GM21529 (cell line): ENCODE data around the gene COCH.
"Not testable (repeated sequence)": the region's sequence is repeated elsewhere in the genome, so short reads cannot be mapped to it uniquely, and the experiment has no call there.

Experiments used
- ATAC-seq: cut with Tn5 transposase; IDR thresholded peaks from one replicate; pipeline ENCODE4 v1.9.1; 2021; ENCODE audit not compliant: unreplicated experiment

COCH gene

DNA sequence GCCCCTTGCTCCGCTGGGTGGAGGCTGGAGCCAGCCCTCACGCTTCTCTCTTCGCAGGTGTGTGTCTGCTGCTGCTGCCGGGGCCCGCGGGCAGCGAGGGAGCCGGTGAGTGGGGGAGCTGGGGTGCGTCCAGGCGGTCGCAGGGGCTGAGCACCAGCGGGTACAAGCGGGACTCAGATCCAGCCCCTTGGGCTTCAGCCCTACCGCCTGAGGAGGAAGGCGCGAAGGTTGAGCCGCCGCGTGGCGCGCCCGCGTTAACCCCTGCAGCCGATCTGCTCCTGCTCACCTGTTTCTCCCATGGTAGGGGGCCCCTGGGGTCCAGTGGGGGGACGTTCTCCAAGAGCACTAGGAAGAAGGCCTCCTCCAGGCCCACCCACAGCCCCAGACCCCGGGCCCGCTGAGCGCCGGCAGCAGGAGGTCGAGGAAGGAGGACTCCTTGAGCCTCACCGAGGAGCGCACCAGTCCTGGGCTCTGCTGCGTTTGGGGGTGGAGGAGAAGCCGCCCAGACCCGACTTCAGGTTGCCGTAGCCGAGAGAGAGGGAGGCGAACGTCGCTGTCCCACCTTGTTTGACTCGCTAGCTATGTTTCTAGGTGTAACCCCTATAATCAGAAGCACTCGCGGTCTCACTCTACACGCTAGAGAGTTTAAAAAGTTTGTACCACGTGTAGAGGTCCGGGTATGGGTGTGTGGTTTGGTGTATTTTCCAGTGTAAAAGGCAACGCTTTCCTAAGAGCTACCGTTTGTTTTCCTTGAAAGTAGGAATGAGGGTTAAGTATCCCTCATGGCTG, 834 bp downstream of the COCH start:
- ATAC-seq: peak; percentile 19

DNA sequence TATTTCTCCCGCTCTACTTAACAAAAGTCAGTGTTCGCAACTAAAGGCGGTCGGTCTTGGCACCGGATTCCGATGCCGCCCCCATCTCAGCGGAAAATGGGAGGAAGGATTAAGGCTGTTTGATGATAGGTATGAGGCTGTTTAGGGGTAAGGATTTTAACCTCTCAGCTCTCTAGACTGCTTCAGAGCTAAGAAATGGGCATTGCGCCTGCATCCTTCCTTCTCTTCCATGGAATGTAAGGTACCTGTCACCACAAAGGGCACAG, 1.4 kb downstream of the COCH start:
- no peak for ATAC-seq

DNA sequence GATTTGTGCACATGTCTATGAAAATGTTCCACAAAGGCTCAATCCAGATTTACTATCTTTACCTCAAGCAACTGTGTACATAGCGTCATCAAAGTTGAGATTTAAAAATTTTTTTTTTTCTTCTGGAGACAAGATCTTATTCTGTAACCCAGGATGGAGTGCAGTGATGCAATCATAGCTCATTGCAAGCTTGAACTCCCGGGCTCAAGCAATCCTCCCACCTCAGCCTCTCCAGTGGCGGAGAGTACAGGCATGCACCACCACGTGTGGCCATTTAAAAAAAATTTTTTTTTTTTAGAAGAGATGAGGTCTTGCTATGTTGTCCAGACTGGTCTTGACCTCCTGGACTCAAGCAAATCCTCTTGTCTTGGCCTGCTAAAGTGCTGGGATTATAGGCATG, 2.3 kb downstream of the COCH start:
- ATAC-seq: no peak

DNA sequence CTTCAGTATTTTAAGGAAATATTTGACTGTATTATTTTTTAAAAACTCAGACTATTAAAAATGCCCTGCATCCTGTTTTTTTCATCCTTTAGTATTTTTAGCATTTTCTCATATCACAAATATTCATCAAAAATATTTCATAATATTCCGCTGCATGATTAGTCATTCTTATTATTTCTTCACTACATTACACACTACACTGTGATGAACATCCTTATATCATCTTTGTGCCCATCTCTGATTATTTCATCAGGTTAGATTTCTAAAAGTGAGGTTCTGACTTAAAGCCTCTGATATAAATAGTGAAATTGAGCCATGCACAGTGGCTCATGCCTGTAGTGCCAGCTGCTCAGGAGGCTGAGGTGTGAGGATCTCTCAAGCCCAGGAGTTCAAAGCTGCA, 8.1 kb downstream of the COCH start:
- no peak for ATAC-seq

DNA sequence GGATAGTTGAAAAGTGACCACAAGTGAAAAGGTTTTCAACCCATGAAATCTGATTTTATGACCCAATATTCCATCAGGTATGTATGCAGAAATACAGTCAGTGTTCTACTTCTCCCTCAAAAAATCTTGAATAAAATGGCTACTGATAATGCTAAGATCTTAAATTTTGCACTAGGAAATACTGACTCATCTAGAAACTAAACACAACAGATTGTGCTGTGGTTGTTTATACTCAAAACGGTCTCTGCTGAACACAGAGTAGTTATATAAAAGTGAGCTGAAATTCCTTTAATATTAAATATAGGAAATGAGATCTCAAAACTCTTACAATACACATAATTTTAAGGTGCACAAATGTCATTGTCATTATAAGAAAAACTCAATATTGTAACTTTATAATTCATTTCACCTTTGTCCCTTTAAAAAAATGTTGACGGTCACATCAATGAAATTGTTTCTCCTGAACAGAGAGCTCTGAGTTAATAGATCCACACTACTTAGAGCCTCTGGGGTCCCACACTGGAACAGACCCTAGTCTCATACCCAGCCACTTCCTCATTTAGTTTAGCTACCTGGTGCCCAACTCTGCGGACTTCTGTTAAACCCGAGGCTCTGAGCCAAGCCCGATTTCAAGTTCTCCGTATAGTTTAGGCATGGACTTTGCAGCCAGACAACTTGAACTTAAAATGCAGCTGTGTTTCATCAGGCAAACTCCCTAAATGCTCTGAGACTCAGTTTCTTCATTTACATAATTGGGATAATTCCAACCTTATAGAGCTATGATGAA, 9.3 kb downstream of the COCH start:
- no peak for ATAC-seq

DNA sequence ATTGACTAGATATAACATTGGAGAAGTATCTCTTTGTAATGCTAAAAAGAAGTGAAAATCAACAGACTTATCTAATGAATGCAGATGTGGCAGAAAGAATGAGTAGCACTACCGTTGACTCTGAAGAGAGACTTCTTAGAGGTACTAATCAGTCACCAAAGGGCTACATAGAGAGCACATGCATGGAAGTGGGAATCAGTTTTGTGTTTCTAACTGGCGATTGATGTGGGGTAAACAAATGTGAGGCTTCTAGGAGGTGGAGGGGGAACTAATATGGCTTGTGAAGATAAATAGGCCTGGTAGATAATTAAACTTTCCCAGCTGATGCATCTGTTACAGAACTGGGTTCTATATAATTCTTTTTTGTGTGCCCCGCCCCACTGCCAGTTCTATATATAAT, 10.5 kb downstream of the COCH start:
- no peak for ATAC-seq

DNA sequence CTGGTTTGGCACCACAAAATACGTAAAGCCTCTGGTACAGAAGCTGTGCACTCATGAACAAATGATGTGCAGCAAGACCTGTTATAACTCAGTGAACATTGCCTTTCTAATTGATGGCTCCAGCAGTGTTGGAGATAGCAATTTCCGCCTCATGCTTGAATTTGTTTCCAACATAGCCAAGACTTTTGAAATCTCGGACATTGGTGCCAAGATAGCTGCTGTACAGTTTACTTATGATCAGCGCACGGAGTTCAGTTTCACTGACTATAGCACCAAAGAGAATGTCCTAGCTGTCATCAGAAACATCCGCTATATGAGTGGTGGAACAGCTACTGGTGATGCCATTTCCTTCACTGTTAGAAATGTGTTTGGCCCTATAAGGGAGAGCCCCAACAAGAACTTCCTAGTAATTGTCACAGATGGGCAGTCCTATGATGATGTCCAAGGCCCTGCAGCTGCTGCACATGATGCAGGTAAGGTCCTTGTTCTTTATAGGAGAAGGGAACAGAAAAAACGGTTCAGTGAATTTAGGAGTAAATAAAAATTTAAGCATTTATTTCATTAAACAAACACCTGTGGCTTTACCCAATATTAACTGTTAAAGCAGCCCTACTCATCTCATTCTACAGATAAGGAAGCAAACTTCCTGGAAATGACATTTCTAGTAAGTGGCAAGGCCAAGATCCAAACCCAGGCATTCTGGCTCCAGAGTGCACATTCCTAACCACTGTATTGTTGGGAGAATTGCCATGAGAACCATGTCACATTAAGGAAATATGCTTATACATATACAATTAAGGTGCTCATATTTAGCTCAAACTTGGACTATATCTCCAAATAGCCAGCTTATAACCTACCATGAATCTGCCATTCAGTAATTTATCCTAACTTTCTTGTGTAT, 11.7 kb downstream of the COCH start:
- no peak for ATAC-seq

DNA sequence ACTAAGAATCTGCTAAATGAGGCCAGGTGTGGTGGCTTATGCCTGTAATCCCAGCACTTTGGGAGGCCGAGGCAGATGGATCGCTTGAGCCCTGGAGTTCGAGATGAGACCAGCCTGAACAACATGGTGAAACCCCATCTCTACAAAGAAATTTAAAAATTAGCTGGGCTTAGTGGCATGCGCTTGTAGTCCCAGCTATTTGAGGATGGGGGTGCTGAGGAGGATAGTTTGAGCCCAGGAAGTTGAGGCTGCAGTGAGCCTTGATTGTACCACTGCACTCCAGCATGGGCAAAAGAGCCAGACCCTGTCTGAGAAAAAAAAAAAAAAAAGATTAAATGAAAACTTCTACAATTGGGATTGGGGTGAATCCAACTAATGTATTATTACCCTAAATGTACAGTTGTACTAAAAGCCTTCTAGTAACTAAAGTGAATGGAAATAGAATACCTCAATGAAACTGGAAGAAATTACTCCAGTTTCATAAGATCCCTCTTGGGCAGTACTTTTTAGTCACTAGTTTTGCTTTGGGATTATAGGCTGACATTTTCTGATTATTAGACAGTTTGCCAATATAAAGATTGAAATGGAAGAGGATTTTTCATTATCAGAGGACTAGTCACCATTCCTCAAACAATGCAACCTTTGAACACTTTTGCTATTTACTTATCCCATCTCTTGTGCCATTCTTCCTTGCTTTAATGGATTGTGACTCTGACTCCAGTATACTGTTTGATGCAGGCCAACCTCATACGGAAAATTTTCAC, 14.3 kb downstream of the COCH start:
- ATAC-seq: no peak

DNA sequence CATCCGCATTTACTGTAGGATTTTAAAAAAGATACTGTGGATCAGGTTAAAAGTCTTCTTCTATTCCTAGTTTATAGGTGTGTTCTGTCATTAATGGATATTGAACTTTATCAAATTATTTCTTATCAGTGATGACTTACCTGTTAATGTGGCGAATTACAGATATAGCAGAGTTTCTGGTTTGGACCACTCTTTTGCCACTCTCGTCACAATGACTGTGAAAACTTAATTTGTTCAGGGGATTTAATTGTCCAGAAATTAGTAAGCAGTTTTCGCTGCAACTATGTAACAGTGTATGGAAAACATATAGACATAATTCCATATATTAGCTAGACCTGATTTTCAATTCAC, 14.9 kb downstream of the COCH start:
- no peak for ATAC-seq

DNA sequence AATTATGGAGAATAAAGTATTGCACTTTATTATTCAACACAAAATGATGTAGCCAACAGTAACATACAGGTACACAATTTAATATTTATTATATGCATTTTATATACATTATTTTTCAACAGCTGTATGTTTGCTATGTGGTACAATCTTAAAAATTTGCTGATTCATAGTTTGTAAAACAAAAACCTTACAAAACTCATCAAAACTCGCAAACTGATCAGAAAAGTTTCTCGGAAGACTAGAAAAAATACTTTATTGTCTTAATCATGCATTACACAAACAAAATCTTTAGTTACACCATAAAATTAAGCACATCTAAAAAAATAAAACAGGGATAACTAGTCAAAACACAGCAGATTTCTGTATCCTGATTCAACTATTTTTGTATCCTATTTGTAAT, 19.5 kb downstream of the COCH start:
- no peak for ATAC-seq

DNA sequence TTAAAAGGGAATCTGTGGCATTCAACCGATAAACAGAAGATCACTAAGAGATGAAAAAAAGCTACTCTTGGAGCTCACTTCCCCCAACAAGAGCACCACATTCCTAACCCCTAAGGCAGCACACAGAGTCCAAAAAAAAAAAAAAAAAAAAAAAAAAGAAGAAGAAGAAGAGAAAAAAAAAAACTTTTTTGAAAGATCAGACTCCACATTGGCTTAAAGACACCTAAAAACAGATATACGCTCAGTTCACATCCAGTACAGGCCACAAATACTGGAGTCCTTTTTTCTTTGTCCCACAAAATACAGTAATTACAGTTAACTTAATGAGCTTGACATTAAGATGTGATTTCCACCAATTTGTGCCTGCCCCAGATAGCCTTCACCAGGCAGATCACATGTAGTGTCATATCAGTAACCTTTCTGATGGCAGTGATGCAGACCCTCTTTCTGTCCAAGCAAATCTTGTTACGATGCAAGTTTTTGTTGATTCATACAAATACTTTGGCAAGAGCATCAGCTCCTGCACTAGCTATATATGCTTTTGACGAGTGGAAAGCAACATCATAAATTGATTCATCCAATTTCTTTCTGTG, 20.7 kb downstream of the COCH start:
- no peak for ATAC-seq

DNA sequence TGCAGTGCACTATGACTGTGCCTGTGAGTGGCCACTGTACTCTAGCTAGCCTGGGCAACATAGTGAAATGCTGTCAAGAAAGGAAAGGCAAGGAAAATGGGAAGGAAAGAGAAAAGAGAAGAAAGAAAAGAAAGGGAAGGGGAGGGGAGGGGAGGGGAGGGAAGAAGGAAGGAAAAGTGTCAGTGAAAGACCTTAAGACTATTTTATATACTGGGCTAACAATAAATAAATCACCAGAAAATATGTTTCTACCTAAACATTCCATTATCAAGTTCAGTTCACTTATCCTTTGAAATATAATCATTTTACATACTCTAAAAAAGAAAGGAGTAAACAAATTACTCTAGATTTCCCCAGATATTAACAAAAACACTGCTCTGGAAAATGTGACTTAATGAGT, 22.1 kb downstream of the COCH start:
- ATAC-seq: no peak

DNA sequence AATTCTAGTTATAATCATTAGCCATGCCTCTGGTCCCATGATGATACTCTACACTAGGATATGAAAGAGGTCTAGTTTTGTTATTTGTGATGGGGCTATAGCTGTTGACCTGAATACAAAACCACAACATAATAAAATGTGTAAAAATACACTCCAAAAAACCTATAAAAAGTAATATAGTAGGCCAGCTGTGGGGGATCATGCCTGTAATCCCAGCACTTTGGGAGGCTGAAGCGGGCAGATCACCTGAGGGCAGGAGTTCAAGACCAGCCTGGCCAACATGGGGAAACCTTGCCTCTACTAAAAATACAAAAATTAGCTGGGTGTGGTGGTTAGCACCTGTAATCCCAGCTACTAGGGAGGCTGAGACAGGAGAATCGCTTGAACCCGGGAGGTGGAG, 22.8 kb downstream of the COCH start:
- ATAC-seq: not testable (repeated sequence)

DNA sequence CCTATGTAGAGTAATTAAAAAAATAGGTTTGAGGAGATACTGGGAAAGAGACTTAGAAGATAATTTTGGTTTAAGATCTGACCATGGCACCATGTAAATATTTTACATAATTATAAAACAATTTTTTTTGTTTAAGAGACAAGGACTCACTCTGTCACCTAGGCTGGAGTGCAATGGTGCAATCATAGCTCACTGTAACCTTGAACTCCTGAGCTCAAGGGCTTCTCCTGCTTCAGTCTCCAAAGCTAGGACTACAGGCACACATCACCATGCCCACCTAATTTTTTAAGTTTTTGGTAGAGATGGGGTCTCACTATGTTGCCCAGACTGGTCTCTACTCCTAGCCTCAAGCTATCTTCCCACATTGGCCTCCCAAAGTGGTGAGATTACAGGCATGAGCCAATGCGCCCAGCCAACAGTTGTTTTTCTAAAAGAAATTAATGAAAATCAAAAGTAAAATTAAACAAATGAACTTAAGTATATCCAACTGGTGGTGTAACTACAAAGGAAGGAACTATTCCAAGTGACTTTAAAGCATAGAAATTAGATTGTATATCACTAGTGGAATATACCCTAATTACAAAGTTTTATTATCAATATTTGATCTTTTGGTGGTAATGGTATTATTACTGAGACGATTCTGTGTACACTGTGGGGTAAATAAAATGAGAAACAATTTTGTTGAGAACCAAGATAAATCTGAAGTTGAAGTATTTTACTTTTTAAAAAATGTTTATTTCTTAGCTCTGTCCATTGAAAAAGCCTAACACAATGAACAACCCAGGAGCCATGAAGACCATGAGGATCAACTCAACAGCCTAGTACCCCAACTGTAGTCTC, 29.1 kb downstream of the COCH start:
- ATAC-seq: no peak

DNA sequence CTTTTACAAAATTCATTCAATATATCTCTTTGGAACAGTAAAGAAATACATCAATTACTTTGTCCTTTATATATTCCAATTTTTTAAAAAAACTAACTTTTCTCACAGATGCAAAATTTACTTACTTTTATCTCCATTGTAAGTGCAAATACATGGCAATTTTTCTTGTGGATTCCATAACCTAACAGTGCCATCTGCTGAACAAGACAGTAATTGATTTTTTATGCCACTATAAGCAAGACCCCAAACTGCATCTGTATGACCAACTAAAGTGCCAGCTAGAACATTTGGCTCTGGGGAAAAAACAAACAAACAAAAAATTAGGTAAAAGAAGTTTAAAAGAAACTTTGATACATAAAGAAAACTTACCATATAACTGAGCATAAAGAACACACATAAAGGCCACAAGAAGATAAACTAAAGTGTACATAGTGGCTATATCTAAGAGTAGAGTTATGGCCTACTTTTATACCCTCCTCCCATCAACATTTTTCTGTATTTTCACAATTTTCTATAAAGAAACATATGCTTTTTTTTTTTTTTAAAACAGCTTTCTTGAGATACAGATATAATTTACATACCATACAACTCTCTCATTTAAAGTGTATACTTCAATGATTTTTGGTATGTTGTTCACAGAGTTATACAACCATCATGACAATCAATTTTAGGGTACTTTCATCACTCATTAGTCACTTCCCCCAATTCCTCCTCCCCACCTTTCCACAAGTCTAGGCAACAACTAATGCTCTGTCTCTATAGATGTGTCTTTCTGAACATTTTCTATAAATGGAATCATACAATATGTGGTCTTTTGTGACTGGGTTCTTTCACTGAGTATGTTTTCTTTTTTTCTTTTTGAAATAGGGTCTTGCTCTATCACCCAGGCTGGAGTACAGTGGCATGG, 32.6 kb downstream of the COCH start:
- no peak for ATAC-seq

DNA sequence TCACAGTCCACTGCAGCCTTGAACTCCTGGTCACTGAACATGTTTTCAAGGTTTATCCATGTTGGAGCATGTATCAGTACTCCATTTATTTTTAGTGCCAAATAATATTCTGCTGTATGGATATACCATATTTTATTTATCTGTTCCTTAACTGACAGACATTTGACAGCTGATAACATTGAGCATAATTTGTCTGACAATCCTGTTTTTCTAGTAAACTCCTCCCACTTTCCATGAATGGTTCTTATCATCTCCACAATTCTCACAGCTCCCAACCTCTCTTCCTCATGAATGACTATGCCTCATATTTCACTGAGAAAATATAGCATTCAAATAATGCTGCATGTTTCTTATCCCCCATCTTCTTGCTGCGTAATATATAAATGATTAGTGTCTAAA, 33.3 kb downstream of the COCH start:
- no peak for ATAC-seq

DNA sequence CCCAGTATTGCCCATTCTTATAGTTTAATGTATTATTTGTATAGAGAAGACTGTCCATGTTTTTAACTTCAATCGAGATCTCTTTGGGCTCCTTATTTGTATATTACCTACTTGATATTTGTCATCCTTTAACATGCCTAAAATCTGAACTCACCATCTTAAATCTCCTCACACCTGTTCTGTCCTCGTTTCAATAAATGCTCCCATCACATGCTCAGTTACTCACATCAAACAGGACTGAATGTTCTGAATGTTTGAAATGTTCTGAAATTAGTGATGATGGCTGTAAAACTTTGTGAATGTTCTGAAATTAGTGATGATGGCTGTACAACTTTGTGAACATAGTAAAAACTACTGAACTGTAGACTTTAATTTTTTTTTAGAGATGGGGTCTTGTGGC, 34.5 kb downstream of the COCH start:
- no peak for ATAC-seq

DNA sequence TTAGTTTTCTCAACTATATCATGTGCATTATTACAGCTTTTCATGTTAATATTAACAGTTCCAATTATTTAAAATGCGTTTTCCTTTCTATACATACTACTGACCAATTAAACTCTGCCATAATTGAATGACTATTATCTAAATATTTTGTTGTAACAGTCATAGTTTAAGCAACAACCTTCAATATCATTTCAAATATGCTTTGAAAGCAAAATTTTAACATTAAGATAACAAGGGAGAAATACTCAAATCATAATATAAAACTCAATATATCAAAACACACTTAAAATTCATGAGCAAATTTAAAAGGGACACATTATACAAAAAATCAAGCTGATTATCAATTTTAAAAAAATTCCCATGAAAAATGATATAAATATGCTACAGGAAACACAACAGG, 40.5 kb downstream of the COCH start:
- ATAC-seq: no peak

DNA sequence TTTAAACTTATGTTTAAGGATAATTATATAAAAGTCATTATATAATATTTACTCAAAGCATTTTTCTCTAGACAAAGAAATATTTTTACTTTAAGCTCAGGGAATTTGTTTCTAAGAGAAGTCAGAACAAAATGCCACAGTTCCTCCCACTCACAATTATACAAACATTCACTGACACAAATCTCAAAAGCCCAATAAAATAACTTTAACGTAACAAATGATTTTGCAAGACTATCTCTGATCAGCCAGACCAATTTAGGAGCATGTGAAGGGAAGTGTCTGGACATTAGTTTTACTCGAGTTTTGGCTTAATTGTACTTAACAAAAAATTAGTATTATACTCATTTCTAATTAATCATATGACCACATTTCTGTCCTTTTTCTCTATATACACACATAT, 41.2 kb downstream of the COCH start:
- ATAC-seq: no peak
